ENCODE data around the gene NEIL3.

Gene NEIL3

DNA sequence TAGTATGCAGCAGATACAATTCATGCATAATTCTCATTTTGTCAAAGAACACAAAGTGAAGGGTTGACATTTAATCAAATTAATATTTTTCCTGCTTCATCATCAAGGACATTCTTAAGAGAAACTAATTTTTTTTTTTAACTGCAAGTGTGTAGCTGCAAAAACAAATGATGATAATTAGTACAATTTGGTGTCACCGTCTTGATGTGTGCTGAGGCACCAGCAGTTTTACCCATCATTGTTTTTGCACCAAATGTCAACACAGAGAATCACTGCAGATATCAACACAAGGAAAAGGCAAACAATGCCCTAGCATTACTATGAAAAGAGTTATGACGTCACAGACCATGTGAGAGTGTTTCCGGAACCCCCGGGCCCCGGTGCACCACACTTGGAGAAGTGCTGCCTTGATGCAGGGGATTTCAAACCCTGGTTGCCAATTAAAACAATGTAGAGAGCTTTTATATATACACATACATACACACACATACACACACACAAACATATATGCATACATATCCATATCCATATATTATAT lies 76.7 kb downstream of the NEIL3 start:
- Histone ChIP-seq H3K27me3 (ENCODE audit: insufficient read depth, poor library complexity, severe bottlenecking) (peaks cover 5% of the 10 kb centered on the region), H3K4me3 (replicated peaks; ENCODE audit: insufficient read depth, low read length) (no peak overlapping the region), H3K27ac (replicated peaks) (no peak overlapping the region)
- TF ChIP-seq GABPA (IDR thresholded peaks at IDR 0.05; ENCODE audit: low read depth) (no peak), POLR2AphosphoS5 (IDR thresholded peaks at IDR 0.05; ENCODE audit: low read depth) (no peak), SPI1 (IDR thresholded peaks at IDR 0.05; ENCODE audit: borderline replicate concordance, low read depth) (no peak)
- TF ChIP-seq, protein P1, sequence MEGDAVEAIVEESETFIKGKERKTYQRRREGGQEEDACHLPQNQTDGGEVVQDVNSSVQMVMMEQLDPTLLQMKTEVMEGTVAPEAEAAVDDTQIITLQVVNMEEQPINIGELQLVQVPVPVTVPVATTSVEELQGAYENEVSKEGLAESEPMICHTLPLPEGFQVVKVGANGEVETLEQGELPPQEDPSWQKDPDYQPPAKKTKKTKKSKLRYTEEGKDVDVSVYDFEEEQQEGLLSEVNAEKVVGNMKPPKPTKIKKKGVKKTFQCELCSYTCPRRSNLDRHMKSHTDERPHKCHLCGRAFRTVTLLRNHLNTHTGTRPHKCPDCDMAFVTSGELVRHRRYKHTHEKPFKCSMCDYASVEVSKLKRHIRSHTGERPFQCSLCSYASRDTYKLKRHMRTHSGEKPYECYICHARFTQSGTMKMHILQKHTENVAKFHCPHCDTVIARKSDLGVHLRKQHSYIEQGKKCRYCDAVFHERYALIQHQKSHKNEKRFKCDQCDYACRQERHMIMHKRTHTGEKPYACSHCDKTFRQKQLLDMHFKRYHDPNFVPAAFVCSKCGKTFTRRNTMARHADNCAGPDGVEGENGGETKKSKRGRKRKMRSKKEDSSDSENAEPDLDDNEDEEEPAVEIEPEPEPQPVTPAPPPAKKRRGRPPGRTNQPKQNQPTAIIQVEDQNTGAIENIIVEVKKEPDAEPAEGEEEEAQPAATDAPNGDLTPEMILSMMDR (IDR thresholded peaks at IDR 0.05; ENCODE audit: insufficient read depth, low read length), result no peak
- TF ChIP-seq, protein P2, sequence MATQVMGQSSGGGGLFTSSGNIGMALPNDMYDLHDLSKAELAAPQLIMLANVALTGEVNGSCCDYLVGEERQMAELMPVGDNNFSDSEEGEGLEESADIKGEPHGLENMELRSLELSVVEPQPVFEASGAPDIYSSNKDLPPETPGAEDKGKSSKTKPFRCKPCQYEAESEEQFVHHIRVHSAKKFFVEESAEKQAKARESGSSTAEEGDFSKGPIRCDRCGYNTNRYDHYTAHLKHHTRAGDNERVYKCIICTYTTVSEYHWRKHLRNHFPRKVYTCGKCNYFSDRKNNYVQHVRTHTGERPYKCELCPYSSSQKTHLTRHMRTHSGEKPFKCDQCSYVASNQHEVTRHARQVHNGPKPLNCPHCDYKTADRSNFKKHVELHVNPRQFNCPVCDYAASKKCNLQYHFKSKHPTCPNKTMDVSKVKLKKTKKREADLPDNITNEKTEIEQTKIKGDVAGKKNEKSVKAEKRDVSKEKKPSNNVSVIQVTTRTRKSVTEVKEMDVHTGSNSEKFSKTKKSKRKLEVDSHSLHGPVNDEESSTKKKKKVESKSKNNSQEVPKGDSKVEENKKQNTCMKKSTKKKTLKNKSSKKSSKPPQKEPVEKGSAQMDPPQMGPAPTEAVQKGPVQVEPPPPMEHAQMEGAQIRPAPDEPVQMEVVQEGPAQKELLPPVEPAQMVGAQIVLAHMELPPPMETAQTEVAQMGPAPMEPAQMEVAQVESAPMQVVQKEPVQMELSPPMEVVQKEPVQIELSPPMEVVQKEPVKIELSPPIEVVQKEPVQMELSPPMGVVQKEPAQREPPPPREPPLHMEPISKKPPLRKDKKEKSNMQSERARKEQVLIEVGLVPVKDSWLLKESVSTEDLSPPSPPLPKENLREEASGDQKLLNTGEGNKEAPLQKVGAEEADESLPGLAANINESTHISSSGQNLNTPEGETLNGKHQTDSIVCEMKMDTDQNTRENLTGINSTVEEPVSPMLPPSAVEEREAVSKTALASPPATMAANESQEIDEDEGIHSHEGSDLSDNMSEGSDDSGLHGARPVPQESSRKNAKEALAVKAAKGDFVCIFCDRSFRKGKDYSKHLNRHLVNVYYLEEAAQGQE (IDR thresholded peaks at IDR 0.05; ENCODE audit: insufficient replicate concordance, low read depth), result no peak
- no peak for DNase-seq (ENCODE audit: low read depth in 1 of 2, low spot score in 1 of 2)

DNA sequence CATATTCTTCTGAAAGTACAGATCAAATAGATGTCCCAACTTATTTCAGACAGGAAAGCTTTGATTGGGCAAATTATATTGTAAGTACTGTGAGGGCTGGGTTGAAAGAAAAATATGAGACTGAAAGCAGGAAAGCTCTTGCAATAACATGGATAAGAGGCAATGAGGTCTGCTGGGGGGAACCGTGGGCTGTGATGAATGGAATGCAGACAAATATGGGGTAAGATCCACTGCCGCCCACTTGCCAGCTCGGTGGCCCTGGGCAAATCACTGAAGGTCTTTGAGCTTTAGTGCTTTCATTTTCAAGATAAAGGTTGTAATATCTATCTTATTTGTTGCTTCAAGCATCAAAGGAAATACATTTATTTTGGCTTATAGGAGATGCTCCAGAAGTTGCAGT lies 81.6 kb downstream of the NEIL3 start:
- DNase-seq (ENCODE audit: low read depth in 1 of 2, low spot score in 1 of 2), result no peak
- TF ChIP-seq GABPA (IDR thresholded peaks at IDR 0.05; ENCODE audit: low read depth) (no peak), SPI1 (IDR thresholded peaks at IDR 0.05; ENCODE audit: borderline replicate concordance, low read depth) (no peak), POLR2AphosphoS5 (IDR thresholded peaks at IDR 0.05; ENCODE audit: low read depth) (no peak)
- TF ChIP-seq, protein P2 (IDR thresholded peaks at IDR 0.05; ENCODE audit: insufficient replicate concordance, low read depth), result no peak
- TF ChIP-seq, protein P1 (IDR thresholded peaks at IDR 0.05; ENCODE audit: insufficient read depth, low read length), result no peak

DNA sequence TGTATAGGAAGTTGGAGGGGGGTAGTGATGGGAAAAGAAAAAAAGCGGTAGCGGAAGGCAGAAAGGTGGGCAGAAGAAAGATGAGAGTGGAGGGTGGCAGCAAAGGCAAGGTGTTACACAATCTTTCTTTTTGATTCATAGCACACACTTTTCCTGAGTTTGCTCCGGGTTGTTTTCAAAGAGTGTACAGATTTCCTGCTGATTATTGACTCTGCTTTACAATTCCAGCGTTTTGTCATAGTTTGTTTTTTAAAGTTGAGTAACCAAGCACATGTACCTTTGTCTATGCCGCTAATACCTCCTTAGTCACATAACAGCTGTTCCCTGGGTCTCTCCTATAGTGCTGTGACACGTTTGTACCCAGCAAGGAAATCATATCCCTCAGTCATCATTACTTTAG lies 82.3 kb downstream of the NEIL3 start:
- Histone ChIP-seq H3K4me3 (replicated peaks; ENCODE audit: insufficient read depth, low read length) (no peak overlapping the region), H3K27me3 (ENCODE audit: insufficient read depth, poor library complexity, severe bottlenecking) (no peaks in the 10 kb centered on the region), H3K27ac (replicated peaks) (no peak overlapping the region)
- no peak for DNase-seq (ENCODE audit: low read depth in 1 of 2, low spot score in 1 of 2)
- no peak for TF ChIP-seq GABPA (IDR thresholded peaks at IDR 0.05; ENCODE audit: low read depth)
- TF ChIP-seq SPI1 (IDR thresholded peaks at IDR 0.05; ENCODE audit: borderline replicate concordance, low read depth), result no peak
- TF ChIP-seq, protein P1 (IDR thresholded peaks at IDR 0.05; ENCODE audit: insufficient read depth, low read length), result no peak
- TF ChIP-seq, protein P2 (IDR thresholded peaks at IDR 0.05; ENCODE audit: insufficient replicate concordance, low read depth), result no peak
- TF ChIP-seq POLR2AphosphoS5 (IDR thresholded peaks at IDR 0.05; ENCODE audit: low read depth), result no peak

More for the DNA sequence above, 81.6 kb downstream of the NEIL3 start:
- no peaks in the 10 kb centered on the region for H3K27me3 ChIP-seq (ENCODE audit: insufficient read depth, poor library complexity, severe bottlenecking)
- H3K27ac ChIP-seq (replicated peaks), result no peak overlapping the region
- no peak overlapping the region for H3K4me3 ChIP-seq (replicated peaks; ENCODE audit: insufficient read depth, low read length)
